Osteoblast (primary cell): ENCODE measurements around the gene ADAM12. TPM values are rescaled to one million over a fixed set of nuclear protein-coding genes. Genes with fewer than 3 reads are reported as not detected.
A peak's percentile ranks its signal among the peaks of the same experiment; 100 is the strongest.

Experiments used
- DNase-seq: peaks from one replicate; pipeline ENCODE4 v3.0.0; 2011; ENCODE audit warnings: low spot score, mixed read lengths; ENCODE audit not compliant: insufficient read length; ENCODE audit errors: missing footprints
- H2AFZ ChIP-seq: 2 replicates; pipeline ENCODE4 v1.6.0; 2011; ENCODE audit warnings: mild to moderate bottlenecking, low read length
- H3K27ac ChIP-seq: 2 replicates; pipeline ENCODE4 v1.5.1; 2011; ENCODE audit warnings: mild to moderate bottlenecking, low read depth, low read length, moderate library complexity
- H3K27me3 ChIP-seq: 2 replicates; pipeline ENCODE4 v1.6.0; 2012; ENCODE audit warnings: mild to moderate bottlenecking, control low read depth, inconsistent platforms, low read length, moderate library complexity; ENCODE audit not compliant: insufficient read depth
- H3K36me3 ChIP-seq: 2 replicates; pipeline ENCODE4 v1.5.1; 2011; ENCODE audit warnings: mild to moderate bottlenecking, low read length, control low read depth, moderate library complexity; ENCODE audit not compliant: insufficient read depth
- H3K4me1 ChIP-seq: 2 replicates; pipeline ENCODE4 v1.5.1; 2011; ENCODE audit warnings: mild to moderate bottlenecking, low read length, control low read depth, moderate library complexity; ENCODE audit not compliant: insufficient read depth
- H3K4me2 ChIP-seq: 2 replicates; pipeline ENCODE4 v1.6.0; 2011; ENCODE audit warnings: mild to moderate bottlenecking, low read length; ENCODE audit not compliant: insufficient read depth
- H3K4me3 ChIP-seq: fragments of 200-600 bp; sonication (generic); 3 replicates; pipeline ENCODE4 v1.5.1; 2012; ENCODE audit warnings: mild to moderate bottlenecking, low read length, inconsistent platforms; ENCODE audit not compliant: insufficient read depth
- H3K79me2 ChIP-seq: 2 replicates; pipeline ENCODE4 v1.6.0; 2012; ENCODE audit warnings: mild to moderate bottlenecking, low read length, control low read depth, inconsistent platforms; ENCODE audit not compliant: insufficient read depth
- H3K9me3 ChIP-seq: 2 replicates; pipeline ENCODE4 v1.5.1; 2011; ENCODE audit warnings: low read depth, low read length, control low read depth
- H4K20me1 ChIP-seq: 2 replicates; pipeline ENCODE4 v1.6.0; 2012; ENCODE audit warnings: mild to moderate bottlenecking, low read length, control low read depth; ENCODE audit not compliant: insufficient read depth
- CTCF ChIP-seq: IDR thresholded peaks from 2 replicates; pipeline ENCODE4 v1.5.1; 2011; ENCODE audit warnings: mild to moderate bottlenecking, low read depth, low read length, moderate library complexity; ENCODE audit errors: extremely low read depth
- total RNA-seq: library from RNA; depleted of rRNA; stranded (reverse); fragments of >200 nt; gene quantifications from 2 replicates; pipeline ENCODE4 v1.2.3, GENCODE V29; 2012

The ADAM12 gene
- total RNA-seq, 1 donor = 345 TPM

DNA sequence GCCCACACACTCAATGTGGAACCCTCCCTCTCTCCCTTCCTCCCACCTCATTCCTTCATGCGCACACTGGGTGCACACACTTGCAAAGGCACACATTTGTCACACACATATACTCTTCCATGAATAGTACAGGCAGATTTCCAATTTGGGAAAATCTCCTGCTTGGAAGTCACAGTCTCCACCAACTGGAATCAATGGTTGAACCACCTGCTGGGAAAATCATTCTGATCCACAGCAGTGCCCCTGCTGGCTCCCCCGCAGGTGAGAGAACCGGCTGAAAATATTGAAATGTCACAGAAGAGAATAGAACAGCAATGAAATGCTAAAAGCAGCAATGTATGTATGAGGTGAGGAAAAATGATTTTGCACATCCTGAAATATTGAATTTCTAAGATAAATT lies 232.7 kb downstream of the ADAM12 start:
- Histone ChIP-seq H3K36me3 (peaks cover 23% of the 10 kb centered on the region), H3K79me2 (peaks cover 6% of the 10 kb centered on the region), H3K27me3 (no peaks in the 10 kb centered on the region), H2AFZ (no peak overlapping the region), H3K4me1 (peaks cover 23% of the 10 kb centered on the region), H3K27ac (no peak overlapping the region), H4K20me1 (no peaks in the 10 kb centered on the region), H3K4me3 (no peak overlapping the region), H3K9me3 (peaks cover 2% of the 10 kb centered on the region), H3K4me2 (no peak overlapping the region)
- no peak for DNase-seq
- no peak for TF ChIP-seq CTCF

DNA sequence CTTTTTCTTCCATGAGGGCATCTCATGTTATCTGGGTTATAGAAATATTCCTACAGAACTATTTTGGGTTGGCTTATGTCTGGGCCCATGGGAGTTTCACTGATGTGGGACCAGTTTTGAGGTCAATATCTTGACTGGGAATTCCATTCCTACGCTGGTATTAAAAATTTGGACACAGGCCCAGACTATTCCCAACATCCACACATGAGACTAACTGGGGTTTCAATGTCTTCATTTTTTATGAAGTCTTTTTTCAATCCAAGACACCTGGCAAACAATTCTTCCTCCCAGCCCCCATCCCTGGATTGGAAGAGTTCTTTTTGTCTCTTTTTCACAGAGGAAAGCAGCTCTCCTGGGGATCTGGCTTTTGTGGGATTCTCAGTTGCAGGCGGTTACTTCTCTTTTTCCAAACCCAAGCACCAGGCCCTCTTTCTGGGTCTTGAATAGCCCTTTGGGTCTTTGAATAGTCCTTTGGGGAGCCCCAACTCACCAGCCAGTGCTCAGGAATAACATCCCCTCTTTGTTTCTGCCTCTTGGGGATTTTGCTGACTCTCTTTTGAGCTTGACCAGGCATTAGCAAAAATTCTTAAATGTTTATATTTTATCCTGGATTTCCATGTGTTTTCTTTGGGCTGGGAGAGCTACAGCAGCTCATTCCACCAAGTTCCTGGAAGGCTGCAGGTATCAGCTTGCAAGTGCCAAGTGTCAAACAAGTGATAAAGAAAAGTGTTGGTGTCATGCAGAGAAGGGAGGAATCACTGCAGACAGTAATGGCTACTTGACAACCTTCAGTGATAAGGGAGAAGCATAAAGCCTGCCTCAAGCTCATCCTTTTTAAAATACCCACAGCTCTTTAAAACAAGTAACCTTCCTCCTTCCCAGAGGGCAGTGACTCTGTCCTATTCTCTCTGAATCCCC lies 234.3 kb downstream of the ADAM12 start:
- peak overlapping the region; percentile 3 for H3K4me2 ChIP-seq
- H2AFZ ChIP-seq = no peak overlapping the region
- no peak overlapping the region for H3K4me3 ChIP-seq
- H3K36me3 ChIP-seq = peaks cover 23% of the 10 kb centered on the region
- peak overlapping the region; percentile 75 for H3K27ac ChIP-seq
- no peak for TF ChIP-seq CTCF
- H3K9me3 ChIP-seq = peaks cover 2% of the 10 kb centered on the region
- H4K20me1 ChIP-seq = no peaks in the 10 kb centered on the region
- no peaks in the 10 kb centered on the region for H3K27me3 ChIP-seq
- no peaks in the 10 kb centered on the region for H3K79me2 ChIP-seq
- DNase-seq = no peak
- H3K4me1 ChIP-seq = peaks cover 21% of the 10 kb centered on the region

DNA sequence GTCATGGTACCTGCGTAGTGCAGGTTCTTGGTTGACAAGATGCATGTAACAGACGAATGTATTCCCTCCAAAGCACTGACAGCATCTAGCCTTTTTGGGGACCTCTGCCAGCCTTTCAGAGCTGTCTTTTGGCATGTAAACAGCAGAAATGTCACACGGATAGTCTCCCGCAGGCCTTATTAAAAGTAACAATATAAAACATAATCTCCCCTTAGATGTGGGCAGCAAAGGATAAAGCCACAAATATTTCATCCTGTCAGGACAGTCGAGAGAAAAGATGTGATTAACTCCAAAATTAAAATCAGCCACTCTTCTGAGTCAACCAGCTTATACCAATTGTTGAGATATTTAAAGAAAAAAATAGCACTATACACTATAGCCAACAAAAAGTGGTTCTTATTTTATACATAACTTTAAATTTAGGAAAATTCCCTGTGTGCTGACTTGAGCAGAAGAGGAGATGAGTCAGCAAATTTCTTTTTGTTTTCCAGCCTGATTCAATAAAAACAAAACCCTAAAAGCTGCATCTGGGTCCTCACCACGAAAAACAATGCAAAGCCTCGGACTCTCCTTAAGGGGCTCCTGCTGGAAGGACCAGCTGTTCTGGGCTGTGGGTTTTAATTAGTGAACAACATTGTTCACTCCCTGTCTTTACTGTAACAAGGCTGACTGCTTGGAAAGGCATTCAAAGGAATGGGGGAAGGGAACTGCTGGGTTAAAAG lies 240.2 kb downstream of the ADAM12 start:
- H3K27ac ChIP-seq = peak overlapping the region; percentile 78
- H3K4me2 ChIP-seq = peak overlapping the region; percentile 55
- peaks cover 2% of the 10 kb centered on the region for H3K9me3 ChIP-seq
- H3K4me3 ChIP-seq = no peak overlapping the region
- H4K20me1 ChIP-seq = no peaks in the 10 kb centered on the region
- H3K4me1 ChIP-seq = peaks cover 20% of the 10 kb centered on the region
- no peak overlapping the region for H2AFZ ChIP-seq
- no peaks in the 10 kb centered on the region for H3K27me3 ChIP-seq
- DNase-seq = no peak
- peaks cover 16% of the 10 kb centered on the region for H3K36me3 ChIP-seq
- H3K79me2 ChIP-seq = no peaks in the 10 kb centered on the region
- TF ChIP-seq CTCF = no peak

GRCh38 chr10:126146771-126147170 lies 241.5 kb downstream of the ADAM12 start:
- Histone ChIP-seq H3K79me2 (no peaks in the 10 kb centered on the region), H3K27me3 (no peaks in the 10 kb centered on the region), H3K36me3 (peaks cover 25% of the 10 kb centered on the region), H3K9me3 (peaks cover 2% of the 10 kb centered on the region), H3K4me3 (no peak overlapping the region), H3K27ac (peak overlapping the region; percentile 78), H4K20me1 (no peaks in the 10 kb centered on the region), H3K4me1 (peaks cover 20% of the 10 kb centered on the region), H3K4me2 (no peak overlapping the region), H2AFZ (no peak overlapping the region)
- no peak for TF ChIP-seq CTCF
- DNase-seq = no peak
